Muscle layer of duodenum (tissue), 2 donors: ENCODE data around the gene MANBA.
"Not testable (repeated sequence)": the region's sequence is repeated elsewhere in the genome, so short reads cannot be mapped to it uniquely, and the experiment has no call there.

Experiments
- H3K27ac ChIP-seq: one replicate; pipeline ENCODE4 v1.7.0; 2013; ENCODE audit warnings: mild to moderate bottlenecking, low read length
- H3K27me3 ChIP-seq: one replicate; pipeline ENCODE4 v1.7.0; 2013; ENCODE audit warnings: low read depth, mild to moderate bottlenecking, control low read depth, low read length
- H3K36me3 ChIP-seq, 2 donors: one replicate each; pipeline ENCODE4 v1.7.0; 2013; ENCODE audit warnings: low read length in 2 of 2, control low read depth in 1 of 2, mild to moderate bottlenecking in 1 of 2; ENCODE audit not compliant: insufficient read depth in 2 of 2, control insufficient read depth in 1 of 2
- H3K4me1 ChIP-seq, 2 donors: one replicate each; pipeline ENCODE4 v1.7.0; 2013; ENCODE audit warnings: low read length in 2 of 2, mild to moderate bottlenecking in 2 of 2, control low read depth in 1 of 2, moderate library complexity in 1 of 2; ENCODE audit not compliant: insufficient read depth in 2 of 2, control insufficient read depth in 1 of 2
- H3K4me3 ChIP-seq, 2 donors: one replicate each; pipeline ENCODE4 v1.7.0; 2013; ENCODE audit warnings: low read length in 2 of 2, low read depth in 1 of 2, mild to moderate bottlenecking in 1 of 2
- H3K9me3 ChIP-seq, 2 donors: one replicate each; pipeline ENCODE4 v1.7.0; 2013; ENCODE audit warnings: low read length in 2 of 2, control low read depth in 1 of 2, mild to moderate bottlenecking in 1 of 2; ENCODE audit not compliant: control insufficient read depth in 1 of 2
- donor health status: healthy.

Gene MANBA

GRCh38 chr4:102761906-102762305 is 1.1 kb upstream of the MANBA start:
- Histone ChIP-seq H3K4me1 (peaks cover 0 to 6% of the 10 kb centered on the region in 2 donors), H3K36me3 (no peaks in the 10 kb centered on the region), H3K9me3 (no peaks in the 10 kb centered on the region), H3K4me3 (peak overlapping the region; percentile 92 to 100), H3K27me3 (no peaks in the 10 kb centered on the region), H3K27ac (no peak overlapping the region)

GRCh38 chr4:102761296-102761701 is 531 bp upstream of the MANBA start:
- Histone ChIP-seq H3K27ac (peak overlapping the region; percentile 41), H3K27me3 (no peaks in the 10 kb centered on the region), H3K36me3 (no peaks in the 10 kb centered on the region)

DNA sequence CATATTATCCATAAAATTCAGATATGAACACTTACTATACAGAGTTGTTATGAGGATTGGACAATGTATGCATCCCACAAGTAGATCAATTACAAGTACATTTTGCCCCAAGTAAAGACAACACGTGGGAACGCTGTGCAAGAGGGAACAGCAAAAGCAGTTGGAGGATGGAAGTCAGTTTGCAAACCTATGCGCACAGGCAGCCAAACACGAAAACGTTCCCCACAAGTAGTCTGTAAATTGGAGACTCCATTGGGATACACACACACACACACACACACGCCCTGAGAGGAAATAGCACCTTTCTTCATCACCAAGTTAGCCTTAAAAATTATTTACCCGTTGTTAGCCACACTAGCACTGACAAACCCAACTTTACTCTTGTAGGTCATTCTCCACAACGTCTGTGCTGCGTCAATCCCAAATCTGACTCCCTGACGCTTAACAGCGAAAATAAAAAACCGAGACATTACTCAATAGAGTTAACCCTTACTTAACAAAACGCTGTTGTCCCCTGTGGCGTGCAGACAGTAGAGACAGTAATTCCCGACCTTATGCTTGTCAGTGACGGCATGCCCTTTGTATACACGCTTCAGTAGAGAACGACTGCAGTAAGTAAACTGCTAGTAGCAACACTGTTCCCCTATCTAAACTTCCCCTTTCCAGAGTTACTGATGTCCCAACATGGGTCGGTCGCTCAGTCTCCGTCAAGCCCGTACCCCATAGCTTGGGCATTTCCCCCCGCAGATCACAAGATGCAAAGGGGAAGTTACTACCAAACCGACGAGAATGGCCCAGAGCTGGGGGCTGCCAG is 730 bp downstream of the MANBA start:
- no peaks in the 10 kb centered on the region for H3K9me3 ChIP-seq
- H3K27me3 ChIP-seq = no peaks in the 10 kb centered on the region
- H3K36me3 ChIP-seq = no peaks in the 10 kb centered on the region

More at GRCh38 chr4:102761296-102761701, 531 bp upstream of the MANBA start:
- no peaks in the 10 kb centered on the region for H3K9me3 ChIP-seq
- peaks cover 0 to 6% of the 10 kb centered on the region in 2 donors for H3K4me1 ChIP-seq
- H3K4me3 ChIP-seq = peak overlapping the region; percentile 92 to 100

DNA sequence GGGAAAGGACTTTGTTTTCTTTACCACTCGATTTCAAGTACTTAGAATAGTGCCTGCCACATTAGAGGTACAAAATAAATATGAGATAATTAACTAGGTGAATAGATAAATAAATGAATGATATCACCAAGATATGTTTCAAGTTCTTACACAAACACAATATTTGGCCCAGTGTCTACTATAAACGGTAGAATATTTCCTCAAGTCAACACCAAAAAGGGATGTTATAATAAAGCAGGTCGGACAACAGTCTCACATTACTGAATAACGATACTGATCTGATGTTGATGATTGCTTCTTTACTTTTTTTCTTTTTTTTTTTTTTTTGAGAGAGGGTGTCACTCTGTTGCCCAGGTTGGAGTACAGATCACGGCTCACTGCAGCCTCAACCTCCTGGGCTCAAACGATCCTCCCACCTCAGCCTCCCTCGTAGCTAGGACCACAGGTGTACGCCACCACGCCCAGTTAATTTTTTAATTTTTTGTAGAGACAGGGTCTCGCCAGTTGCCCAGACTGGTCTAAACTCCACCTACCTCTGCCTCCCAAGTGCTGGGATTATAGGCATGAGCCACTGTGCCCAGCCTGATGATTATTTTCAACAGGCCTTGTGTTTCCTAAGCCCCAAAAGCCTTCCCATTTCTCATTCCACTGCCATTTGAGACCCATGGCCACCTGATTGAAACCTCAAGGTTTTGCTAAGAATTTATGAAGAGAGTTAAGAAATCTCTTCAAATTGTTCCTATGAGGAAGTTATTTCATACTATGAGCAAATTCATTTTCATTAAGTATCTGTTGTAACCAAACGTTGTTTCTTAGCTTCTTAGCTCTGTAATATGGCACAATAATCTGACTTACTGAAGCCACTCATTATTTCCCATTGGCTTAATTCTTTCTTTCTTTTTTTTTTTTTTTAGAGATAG is 2.3 kb downstream of the MANBA start:
- H3K4me3 ChIP-seq = no peak overlapping the region
- peaks cover 0 to 6% of the 10 kb centered on the region in 2 donors for H3K4me1 ChIP-seq
- no peaks in the 10 kb centered on the region for H3K9me3 ChIP-seq
- no peak overlapping the region for H3K27ac ChIP-seq
- no peaks in the 10 kb centered on the region for H3K36me3 ChIP-seq
- H3K27me3 ChIP-seq = no peaks in the 10 kb centered on the region

More for the DNA sequence above, 730 bp downstream of the MANBA start:
- Histone ChIP-seq H3K27ac (peak overlapping the region; percentile 34), H3K4me1 (peaks cover 0 to 6% of the 10 kb centered on the region in 2 donors), H3K4me3 (peak overlapping the region; percentile 92 to 100)

DNA sequence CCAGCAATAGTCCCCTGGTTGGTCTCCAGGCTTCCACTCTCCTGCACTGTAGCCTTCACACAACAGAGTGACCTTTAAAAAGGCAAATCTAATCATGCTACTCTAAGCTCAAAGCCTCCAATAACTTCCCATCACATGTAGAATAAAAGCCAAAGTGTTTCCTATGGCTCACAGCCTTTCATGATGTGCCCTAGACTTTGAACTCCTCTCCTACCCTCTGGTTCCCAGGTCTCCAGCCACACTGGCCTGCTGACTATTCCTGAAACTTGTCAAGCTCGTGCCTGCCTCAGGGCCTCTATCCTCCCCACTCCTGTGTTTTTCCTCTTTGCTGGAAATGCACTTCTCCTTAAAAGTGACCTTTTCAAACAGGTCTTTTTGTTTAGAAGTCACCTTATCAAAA is 3.1 kb downstream of the MANBA start:
- Histone ChIP-seq H3K27me3 (no peaks in the 10 kb centered on the region), H3K36me3 (no peaks in the 10 kb centered on the region), H3K4me3 (no peak overlapping the region), H3K27ac (peak overlapping the region; percentile 6), H3K4me1 (peaks cover 0 to 6% of the 10 kb centered on the region in 2 donors), H3K9me3 (no peaks in the 10 kb centered on the region)

- H3K9me3 ChIP-seq = no peaks in the 10 kb centered on the region
- H3K36me3 ChIP-seq = peaks cover 0 to 4% of the 10 kb centered on the region in 2 donors
- H3K4me1 ChIP-seq = no peaks in the 10 kb centered on the region
- no peaks in the 10 kb centered on the region for H3K27me3 ChIP-seq
- H3K4me3 ChIP-seq = no peak overlapping the region
- no peak overlapping the region for H3K27ac ChIP-seq
These were observed 6.7 kb downstream of the MANBA start for GRCh38 chr4:102754044-102754443.

- no peaks in the 10 kb centered on the region for H3K27me3 ChIP-seq
- H3K36me3 ChIP-seq = peaks cover 0 to 4% of the 10 kb centered on the region in 2 donors
- H3K27ac ChIP-seq = no peak overlapping the region
- H3K9me3 ChIP-seq = no peaks in the 10 kb centered on the region
- H3K4me3 ChIP-seq = no peak overlapping the region
- H3K4me1 ChIP-seq = no peaks in the 10 kb centered on the region
These were observed 8.8 kb downstream of the MANBA start for GRCh38 chr4:102751941-102752340.

GRCh38 chr4:102743352-102743751 is 17.4 kb downstream of the MANBA start:
- not testable (repeated sequence) for H3K36me3 ChIP-seq, H3K9me3 ChIP-seq, H3K4me1 ChIP-seq, H3K4me3 ChIP-seq, H3K27ac ChIP-seq, H3K27me3 ChIP-seq

- not testable (repeated sequence) for H3K36me3 ChIP-seq, H3K4me3 ChIP-seq, H3K9me3 ChIP-seq, H3K27ac ChIP-seq, H3K27me3 ChIP-seq, H3K4me1 ChIP-seq
These were observed 22.0 kb downstream of the MANBA start for GRCh38 chr4:102738802-102739201.

- H3K9me3 ChIP-seq = no peaks in the 10 kb centered on the region
- H3K4me1 ChIP-seq = no peaks in the 10 kb centered on the region
- no peak overlapping the region for H3K4me3 ChIP-seq
- H3K27ac ChIP-seq = no peak overlapping the region
- no peaks in the 10 kb centered on the region for H3K27me3 ChIP-seq
- no peaks in the 10 kb centered on the region for H3K36me3 ChIP-seq
These were observed 23.9 kb downstream of the MANBA start for GRCh38 chr4:102736636-102737549.
